NCI-H748 (cell line): ENCODE data around the gene NEGR1.

Experiments
- DNase-seq: peaks from one replicate; lab custom pipeline; 2025; ENCODE audit not compliant: unreplicated experiment; lab: John Stamatoyannopoulos, UW

The NEGR1 gene

DNA sequence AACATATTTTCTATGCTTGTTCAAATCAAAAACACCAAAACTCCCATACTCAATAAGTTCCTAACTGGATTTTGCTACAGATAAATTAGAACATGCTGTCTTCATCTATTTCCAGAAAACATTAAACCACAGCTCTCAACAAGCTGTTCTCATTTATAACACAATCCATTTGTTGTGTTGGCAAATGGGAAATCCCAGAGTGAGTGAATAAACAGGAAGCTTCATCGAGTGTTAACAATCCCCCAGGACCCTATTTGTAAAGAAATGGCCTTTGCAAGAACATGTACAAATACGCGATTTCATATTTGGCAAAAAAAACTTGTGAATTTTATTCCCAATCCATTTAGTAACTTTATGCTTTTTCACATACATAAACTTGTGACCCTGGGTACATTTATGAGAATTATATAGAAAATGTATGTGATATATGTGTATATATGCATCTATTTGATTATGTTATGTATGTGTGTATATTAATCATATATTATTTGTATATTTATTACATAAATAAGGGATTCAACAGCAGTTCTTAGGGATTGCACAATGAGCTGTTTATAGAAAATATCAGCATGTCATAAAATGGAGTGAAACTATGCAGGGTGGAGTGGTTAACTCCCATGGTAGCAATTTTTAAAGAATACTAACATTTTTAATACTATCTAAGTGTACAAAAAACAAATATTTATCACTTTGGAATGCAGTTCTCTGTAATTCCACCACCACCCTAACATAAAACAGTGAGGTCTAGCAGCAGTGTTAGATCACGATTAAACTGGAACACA, 160.0 kb downstream of the NEGR1 start:
- DNase-seq: no peak

DNA sequence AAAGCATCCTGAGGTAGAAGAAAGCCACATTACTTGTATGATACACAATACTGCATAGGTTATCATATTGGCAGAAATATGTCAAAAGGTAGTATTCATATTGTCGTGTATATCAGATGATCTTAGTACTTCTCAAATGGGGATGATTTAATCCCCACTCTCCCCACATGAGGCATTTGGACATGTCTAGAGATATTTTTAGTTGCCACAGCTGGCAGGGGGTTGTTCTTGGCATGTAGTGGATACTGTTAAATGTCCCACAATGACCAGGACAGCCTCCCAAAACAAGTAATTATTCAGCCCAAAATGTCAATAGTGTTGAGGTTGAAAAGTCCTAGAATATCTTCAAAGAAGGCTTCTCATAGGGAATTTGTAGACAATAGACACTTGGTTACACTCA, 162.8 kb downstream of the NEGR1 start:
- no peak for DNase-seq

DNA sequence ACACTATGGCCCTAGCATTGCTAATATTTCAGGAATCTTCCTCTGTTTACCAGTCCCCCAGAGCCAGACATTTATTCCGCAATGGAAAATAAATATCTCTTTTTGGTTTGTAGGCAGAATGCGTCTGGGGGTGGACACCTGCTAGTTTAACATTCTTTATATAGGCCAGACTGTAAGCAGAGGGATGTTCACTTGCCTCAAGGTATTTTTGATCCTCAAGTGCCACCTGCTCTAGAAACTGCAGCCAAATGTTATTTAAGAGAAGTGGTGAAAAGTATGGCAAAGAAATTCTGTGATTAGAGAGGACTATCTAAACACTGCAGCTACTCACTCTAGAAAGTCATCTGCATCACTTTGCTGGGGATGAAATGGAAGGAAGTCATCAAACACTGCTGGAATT, 164.7 kb downstream of the NEGR1 start:
- DNase-seq: no peak

DNA sequence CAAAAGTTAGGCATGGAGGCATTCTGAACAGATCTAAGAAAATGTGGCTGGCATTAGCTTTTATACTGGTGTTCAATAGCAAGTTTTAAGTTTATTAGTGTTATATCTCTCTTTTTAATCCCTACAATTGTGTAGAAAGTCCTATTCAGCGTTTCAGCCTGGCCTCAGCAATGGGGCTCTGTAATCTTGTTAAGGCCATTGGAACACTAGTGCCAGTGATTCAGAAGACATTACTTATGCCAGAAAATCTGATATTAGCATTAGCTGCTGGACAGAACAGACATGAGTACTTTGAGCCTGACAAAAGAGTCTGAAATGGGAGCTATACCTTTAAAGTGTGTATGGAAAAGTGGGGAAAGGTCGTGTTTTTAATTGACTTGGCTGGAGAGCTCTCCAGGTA, 167.0 kb downstream of the NEGR1 start:
- no peak for DNase-seq

DNA sequence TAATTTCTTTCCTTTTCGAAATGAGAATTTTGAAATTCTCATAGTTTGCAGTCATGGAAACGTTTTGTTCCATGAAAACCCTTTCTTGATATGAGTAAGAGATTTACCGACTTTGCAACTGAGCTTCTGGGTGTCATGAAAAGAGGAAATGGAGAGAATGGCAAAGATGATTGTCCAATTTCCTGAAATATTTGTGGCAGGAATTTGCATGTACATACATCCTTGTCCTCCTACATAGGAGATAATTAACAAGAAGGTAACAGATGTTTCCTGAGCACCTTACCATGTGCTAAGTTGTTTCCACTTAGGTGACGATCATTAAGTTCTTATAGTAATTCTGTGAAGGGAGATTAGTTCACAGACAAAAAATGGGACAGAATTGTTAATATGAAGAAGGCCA, 170.7 kb downstream of the NEGR1 start:
- no peak for DNase-seq

DNA sequence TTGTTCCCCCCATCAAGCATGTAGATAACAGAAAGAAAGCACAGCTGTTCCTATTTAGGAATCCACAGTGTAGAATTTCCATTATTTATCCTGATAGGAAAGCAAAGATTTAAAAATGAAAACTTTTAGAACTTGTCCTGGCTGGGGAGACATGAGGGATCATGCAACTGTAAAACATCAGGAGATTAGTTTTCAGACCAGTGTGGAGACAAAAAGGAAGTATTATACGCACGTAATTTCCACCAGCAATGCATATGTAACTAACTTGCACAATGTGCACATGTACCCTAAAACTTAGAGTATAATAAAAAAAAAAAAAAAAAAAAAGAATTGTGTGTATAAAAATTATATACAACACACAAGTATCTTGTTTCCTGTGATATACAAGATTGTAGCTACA, 172.4 kb downstream of the NEGR1 start:
- no peak for DNase-seq

DNA sequence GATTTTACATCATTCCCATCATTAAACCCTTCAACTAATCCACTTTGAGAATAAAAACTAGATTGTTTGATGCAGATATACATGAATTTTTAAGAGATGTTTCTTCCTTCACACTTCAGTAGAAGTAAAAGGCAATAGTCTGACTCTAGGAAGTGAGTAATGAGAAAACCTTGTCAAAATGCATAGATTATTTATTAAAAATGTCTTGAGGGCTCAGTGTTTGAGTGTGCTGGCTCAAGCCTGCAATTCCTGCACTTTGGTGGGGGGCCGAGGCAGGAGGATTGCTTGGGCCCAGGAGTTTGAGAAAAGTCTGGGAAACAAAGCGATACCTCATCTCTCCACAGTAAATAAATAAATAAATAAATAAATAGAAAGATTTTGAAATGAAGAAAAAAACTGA, 177.1 kb downstream of the NEGR1 start:
- DNase-seq: no peak

DNA sequence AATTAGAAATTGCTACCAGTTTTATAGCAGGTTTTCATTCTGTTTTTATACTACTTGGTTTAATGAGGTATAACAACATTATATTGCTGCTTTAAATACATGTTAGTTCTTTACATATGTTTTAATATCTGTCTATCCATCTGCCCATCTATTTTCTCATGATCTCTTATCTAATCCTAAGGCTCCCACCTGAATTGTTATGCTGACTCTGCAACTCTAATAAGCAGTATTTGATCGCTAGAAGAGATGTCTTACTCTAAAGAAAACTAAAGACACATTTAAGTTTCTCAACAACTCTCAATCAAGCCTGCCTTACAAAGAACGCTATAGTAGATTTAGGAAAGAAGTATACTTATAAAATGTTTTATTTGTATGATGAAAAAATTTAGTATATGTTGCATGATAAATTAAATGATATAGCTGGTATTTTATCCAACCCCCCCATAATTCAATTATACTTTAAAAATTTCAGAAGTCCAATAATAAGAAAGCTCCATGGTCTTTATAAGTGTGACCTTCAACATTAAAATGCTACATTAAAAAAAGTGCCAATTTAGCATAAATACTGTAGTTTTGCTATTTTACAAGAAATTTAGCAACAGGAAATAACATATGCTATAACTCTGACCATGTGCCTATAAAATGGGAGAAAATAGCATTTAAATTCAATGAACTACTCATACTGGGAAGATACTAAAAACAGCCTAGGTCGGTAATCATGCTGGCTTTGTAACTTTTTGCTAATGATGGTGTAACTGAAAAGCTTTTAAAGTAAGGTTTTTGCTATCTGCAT, 180.3 kb downstream of the NEGR1 start:
- no peak for DNase-seq

DNA sequence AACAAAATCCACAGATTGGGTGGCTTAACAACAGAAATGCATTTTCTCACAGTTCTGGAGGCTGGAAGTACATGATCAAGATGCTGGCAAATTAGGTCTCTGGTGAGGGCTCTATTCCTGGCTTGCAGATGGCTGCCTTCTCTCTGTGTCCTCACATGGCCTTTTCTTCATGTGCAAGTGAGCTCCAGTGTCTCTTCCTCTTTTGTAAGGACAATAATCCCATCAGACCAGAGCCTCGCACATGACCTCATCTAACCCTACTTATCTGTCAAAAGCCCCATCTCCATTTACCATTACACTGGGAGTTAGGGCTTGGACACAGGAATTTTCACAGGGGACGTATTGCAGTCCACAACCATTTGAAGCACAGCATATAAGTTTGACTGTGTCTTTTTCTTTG, 181.6 kb downstream of the NEGR1 start:
- DNase-seq: no peak

DNA sequence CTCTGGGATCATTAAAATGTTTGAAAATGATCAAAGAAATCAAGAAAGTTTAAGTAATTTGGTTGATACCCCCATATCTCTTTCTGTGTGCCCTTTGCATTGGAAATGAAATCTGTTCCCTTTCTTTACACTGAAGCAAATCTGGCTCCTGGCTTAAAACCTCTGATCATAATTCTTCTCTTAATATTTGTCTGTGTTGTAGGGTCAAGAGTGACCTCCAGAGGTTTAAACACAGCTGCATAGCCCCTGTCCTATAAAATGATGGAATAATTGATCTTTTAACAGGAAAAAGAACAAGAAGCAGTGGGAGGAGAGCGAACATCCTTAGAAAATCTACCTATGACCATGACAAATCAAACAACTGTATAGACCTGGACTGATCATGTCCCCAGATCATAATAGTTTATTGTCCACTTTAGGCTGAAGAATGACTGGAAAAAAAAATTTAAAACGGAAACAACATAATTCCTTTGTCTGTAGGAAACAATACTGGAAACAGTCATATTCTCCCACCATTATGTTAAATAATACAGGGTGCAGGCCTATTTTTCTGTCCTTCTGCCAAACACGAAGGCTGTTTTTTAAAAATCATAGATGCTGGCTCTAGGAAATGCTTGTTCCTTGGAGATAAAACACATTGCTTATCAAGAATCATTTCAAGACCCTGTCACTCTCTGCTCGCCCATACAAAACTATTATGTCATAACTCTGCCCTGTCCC, 184.3 kb downstream of the NEGR1 start:
- DNase-seq: no peak

DNA sequence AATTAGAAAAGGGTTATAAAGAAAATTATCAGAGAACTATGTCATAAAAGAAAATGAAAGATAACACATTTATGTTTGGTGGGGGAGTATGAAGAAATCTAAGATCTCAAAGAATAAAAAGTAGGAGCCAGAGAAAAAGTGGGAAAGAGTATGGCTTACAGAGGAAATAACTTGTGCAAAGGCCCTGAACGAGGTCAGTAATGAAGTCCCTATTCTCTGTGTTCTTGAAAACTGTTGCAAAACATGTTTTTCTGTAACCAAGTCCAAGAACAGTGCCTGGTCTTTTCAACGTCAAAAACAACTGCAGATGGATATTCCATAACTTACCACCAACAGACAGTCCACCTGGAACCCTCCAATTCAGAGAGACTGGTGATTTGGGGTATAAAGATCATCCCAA, 188.1 kb downstream of the NEGR1 start:
- DNase-seq: no peak

DNA sequence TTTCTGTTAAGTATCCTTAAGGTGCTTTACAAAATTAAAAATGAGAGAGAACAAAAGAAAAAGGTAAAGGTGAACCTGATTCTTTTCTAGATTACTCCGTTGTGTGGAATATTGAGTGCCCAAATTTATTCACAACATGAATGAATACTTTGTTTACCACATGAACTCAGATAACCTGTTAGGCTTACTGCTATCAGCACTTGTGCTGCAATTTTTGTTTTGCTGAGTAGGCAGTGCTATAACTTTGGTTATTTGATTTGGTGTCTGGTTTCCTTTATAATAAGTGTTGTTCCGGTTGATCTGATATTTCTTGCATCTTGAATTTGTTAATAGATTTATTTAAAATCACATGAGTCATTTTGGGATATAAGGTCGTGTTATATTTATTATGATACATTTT, 195.9 kb downstream of the NEGR1 start:
- DNase-seq: no peak

DNA sequence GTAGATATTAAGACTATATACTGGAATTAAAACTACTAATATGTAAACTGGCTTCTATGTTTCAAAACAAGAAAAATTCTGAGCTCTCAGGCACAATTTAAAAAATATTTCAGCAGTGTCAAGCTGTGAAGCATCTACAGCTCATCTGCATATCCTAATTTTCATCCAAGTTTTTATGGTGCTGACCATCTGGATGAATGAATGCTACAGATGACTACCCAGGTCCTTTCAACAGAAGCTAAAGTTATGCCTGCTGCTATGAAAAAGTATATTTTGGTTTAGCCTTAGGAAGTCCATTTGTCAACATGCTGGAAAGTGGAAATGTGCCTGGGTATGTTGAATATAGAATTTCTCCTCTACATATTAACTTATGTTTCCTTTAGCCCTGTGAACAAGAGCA, 206.9 kb downstream of the NEGR1 start:
- no peak for DNase-seq

DNA sequence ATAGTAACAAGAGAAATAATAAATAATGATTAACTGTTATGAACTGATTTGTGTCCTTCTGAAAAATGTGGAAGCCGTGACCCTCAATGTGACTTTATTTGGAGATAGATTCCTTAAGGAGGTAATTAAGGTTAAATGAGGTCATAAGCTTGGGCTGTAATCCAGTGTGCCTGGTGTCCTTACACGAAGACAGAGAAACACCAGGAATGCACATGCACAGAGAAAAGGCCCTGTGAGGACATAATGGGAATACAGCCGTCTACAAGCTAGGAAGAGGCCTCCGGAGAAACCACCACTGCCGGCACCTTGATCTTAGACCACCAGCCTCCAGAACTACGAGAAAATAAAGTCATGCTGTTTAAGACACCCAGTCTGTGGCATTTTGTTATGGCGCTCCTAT, 215.9 kb downstream of the NEGR1 start:
- no peak for DNase-seq

DNA sequence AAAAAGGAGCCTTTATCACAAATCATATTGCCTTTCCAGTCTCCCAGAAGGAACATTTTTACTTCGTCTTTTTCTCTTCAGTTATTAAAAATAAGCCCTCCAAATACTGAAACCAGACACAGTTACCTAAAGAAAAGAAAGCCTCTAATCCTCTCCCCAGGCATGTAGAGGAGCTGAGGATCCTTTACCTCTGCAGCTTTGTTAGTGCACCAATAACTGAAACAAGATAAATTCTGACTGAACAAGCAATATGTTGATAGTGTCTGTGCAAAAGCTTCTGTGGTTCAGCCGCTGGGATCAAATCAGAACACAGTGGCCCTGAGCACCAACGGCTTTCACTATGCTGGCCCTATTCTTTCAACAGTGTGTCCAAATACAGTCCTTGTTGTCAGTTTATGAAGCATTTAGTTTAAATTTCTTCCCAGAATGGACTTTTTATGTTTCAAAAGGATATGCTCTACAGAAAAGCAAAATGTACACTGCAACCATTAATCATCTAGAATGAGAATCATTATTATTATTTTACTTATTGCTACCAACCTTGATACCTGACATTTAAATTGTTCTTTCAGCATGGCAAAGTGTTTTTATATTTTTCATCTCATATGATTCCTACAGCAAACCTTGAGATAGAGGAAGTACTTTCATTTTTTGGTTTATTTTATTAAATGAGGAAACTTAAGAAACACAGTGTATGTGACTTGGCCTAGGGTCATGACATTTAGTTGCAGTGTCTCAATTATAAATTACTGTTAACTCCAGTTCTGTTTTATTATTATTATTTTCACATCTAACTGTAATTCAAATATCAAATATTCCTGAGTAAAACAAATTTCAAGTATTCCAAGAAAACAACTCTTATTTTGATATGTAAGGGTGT, 217.9 kb downstream of the NEGR1 start:
- DNase-seq: no peak

DNA sequence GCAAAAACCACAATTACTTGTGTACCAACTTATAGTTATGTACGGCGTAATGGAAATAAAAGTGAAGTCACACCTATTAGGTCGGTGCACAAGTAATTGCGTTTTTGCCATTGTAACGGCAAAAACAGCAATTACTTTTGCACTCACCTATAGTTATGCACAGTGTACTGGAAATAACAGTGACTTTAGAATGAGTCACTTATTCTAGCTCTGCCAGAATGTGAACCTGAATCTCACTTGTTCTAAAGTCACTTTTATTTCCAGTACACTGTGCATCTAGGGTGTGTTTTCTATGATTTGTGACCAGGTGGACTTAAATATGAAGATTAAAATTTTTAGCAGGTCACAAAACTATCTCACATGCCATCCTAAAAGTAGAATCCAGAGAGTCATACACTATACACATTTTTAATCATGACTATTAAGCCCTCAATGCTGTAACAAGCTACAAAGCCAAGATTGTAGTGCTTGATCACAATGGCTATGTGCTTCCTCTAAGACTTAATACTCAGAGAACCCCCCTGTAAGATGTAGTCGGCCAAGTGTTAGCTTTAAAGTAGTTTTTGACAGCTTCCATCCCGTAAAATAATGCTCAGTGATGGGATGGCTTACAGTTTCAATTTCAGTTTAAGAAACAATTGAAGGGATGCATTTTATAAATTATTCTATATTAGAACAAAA, 218.8 kb downstream of the NEGR1 start:
- no peak for DNase-seq

DNA sequence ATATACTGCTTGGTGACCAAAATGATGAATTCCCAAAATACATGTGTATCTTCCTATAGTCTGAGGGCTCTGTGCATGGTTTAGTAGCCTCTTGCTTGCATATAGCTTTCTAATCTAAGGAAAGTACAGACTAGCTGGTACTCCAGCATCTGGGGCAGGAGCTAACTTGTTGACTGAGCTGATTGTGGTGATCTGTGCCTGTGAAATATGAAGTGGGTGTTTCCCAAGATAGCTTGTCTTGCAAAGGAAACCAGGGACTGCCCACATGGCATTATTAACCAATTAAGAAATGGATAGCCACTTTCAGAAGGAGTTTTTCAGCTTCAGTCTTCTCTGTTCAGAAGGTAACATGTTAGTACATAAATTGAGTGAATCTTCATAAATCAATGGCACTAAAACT, 219.8 kb downstream of the NEGR1 start:
- no peak for DNase-seq

DNA sequence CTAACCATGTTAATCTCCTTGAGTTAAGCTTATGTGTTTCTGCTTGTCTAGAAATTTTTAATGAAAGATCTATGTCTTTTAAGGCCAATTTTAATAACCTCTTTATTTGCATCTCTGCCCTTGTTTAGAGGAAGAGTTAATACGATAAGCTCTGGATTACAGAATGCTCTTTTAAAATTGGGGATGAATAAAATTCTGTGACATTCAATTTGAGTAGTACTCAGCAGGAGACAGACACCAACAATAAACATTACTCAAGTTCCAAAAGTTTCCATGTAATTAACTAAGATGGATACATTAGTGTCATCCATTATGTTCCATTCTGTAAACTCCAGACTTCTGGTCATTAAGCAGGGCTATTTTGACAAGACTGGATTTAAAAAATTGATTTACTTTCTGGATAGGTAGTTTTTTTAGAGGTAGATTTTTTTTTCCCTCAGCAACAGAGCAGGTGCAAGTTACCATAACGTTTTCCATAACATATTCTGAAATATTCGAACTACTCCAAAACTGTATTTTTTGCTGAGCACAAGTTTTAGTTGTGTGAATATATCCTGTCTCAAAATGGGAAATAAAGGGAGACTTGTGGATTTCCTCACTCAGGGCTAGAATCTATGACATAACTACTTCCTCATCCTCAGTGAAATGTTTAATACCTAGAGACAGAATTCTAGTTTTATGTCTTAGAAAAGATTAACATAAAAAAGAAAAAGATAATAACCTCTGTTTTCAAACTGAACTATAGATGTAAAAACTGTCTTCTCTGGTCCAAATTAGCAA, 221.7 kb downstream of the NEGR1 start:
- no peak for DNase-seq

DNA sequence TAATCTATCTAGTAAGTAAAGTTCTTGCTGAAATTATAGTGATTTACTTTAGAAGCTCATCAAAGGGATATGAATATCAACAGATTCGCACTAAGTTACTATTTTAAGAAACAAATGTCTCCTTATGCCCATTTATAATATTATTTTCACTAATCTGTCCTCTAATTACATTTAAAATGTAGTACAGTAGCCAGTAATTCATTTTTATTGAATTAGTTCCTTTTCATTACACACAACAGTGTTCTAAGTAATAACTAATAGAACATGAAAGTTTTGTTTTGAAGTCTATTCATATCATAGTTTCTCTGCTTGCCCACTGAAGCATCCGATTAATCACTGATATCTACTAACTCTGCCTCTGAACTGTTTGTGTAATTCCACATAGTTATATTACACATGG, 225.8 kb downstream of the NEGR1 start:
- no peak for DNase-seq

DNA sequence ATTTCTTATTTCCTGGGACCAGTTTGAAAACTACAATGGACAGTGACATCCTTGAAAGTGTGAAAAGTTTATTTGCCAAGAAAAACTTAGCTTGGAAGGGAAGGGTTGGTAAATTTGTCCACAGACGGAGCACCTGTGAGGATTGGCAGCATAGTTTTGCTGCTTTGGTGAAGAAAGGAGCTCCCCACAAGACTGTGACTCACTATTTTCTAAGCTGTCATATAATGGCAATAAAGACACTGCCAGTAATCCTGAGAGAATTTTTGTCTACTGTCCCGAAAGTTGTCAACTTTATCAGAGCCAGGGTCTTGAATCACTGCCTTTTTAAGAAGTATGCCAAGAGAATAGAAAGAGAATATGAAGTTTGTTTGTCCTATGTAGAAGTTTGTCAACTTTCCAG, 230.8 kb downstream of the NEGR1 start:
- DNase-seq: no peak
